NCI-H226 (cell line): Measurements from ENCODE around the gene CDRT4.

Experiments used
- DNase-seq: peaks from one replicate; pipeline ENCODE4 v3.0.0-alpha.2; 2015

The CDRT4 gene

DNA sequence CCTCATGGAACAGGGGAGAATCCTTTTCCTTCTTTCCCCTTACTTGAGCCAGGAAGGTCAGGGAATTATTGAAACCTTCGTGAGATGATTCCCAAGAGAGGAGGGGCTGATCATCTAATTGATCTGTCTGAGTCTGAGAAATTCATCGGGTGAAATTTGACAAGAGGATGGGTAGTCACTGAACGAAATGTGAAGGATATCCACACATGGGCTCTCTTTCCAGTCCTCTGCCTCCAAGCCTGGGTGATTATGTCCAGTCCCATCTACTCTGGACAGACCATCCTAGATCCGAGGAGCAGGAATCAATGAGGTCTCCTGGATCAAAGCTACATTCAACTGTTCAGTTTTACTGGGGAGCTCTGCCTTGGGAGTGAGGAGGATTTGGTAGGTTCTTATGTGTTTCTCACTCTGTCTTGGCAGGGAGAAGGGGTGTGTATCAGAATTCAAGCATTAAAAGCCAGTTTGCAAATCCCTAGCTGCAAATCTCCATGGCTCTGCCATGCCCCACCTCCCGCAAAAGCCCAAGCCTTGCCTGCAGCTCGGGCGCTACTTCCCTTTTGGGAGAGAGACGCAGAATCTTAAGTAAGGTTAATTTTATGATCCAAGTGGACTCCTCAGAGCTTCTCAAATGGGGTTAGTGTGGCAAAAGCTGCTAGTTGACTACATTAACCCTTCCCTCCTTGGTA, 78.9 kb downstream of the CDRT4 start:
- DNase-seq: no peak

DNA sequence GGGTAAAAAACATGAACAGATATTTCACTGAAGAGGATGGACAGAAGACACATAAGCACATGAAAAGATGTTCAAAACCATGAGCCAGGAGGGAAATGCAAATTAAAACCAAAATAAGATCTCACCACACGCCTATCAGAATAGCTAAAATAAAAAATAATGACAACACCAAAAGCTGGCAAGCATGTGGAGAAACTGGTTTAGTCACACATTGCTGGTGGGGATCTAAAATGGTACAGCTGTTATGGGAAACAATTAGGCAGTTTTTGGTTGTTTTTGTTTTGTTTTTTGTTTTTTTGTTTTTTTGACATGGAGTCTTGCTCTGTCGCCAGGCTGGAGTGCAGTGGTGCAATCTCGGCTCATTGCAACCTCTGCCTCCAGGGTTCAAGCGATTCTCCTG, 81.3 kb downstream of the CDRT4 start:
- DNase-seq: no peak
